ENCODE measurements around the gene LRRC9. TPM values are rescaled to one million over a fixed set of nuclear protein-coding genes. Genes with fewer than 3 reads are reported as not detected.
"Not testable (repeated sequence)": the region's sequence is repeated elsewhere in the genome, so short reads cannot be mapped to it uniquely, and the experiment has no call there.

The LRRC9 gene
- total RNA-seq, 4 donors from 2014 or later: not detected

DNA sequence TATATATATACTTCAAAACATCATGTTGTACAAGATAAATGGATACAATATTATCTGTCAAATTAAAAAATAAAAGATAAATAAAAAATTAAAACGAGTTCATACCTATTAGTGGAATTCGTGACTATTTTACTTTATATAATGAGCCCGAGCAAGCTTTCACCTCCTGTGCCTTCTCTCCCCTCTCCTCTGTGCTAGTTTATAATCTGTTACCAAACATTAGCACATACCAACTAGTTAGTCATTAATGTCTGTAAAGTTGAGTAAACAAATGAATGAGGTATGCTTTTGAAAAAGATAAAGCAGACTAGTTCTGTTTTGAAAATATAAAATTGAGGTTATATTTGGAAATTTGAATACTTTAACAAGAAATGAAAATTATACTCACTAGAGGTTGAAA is 84.0 kb downstream of the LRRC9 start:
- WGBS: 47% methylated on average over 3 of the region's 3 CpGs
- TF ChIP-seq, protein P1, sequence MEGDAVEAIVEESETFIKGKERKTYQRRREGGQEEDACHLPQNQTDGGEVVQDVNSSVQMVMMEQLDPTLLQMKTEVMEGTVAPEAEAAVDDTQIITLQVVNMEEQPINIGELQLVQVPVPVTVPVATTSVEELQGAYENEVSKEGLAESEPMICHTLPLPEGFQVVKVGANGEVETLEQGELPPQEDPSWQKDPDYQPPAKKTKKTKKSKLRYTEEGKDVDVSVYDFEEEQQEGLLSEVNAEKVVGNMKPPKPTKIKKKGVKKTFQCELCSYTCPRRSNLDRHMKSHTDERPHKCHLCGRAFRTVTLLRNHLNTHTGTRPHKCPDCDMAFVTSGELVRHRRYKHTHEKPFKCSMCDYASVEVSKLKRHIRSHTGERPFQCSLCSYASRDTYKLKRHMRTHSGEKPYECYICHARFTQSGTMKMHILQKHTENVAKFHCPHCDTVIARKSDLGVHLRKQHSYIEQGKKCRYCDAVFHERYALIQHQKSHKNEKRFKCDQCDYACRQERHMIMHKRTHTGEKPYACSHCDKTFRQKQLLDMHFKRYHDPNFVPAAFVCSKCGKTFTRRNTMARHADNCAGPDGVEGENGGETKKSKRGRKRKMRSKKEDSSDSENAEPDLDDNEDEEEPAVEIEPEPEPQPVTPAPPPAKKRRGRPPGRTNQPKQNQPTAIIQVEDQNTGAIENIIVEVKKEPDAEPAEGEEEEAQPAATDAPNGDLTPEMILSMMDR (IDR thresholded peaks at IDR 0.05): no peak
- TF ChIP-seq POLR2A (IDR thresholded peaks at IDR 0.05; ENCODE audit: low read depth) (no peak), POLR2AphosphoS5 (IDR thresholded peaks at IDR 0.05) (no peak), EP300 (IDR thresholded peaks at IDR 0.05) (no peak)
- H3K9me3 ChIP-seq: no peaks in the 10 kb centered on the region
- H3K27ac ChIP-seq (replicated peaks in 1 of 4): no peak overlapping the region
- no peak overlapping the region for H3K4me3 ChIP-seq
- H3K36me3 ChIP-seq: no peaks in the 10 kb centered on the region
- no peak for DNase-seq (ENCODE audit: extremely low spot score)
- intact Hi-C loops (cut with DNase I): no loop called here
- no peaks in the 10 kb centered on the region for H3K27me3 ChIP-seq
- peaks cover 0 to 7% (median 6%) of the 10 kb centered on the region in 4 donors for H3K4me1 ChIP-seq

DNA sequence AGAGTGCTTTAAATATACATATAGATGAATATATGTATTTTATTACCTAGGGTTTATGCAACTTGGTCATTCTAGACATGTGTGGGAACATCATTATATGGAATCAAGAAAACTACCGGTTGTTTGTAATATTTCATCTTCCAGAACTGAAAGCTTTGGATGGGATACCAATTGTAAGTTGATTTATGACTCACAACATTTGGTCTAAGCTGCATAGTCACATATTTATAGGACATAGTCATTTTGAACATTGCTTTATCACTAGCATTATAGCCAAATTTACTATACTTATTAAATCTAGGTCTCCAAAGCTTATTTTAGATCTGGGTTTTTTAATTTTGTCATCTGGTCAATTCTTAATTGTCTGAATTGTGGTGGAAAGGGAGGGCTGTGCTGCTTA is 88.1 kb downstream of the LRRC9 start:
- intact Hi-C loops (cut with DNase I): no loop called here
- H3K4me1 ChIP-seq: peaks cover 0 to 2% (median 2%) of the 10 kb centered on the region in 4 donors
- no peaks in the 10 kb centered on the region for H3K9me3 ChIP-seq
- DNase-seq (ENCODE audit: extremely low spot score): no peak
- WGBS: 46% methylated on average over 1 of the region's 1 CpG
- no peak for TF ChIP-seq POLR2AphosphoS5 (IDR thresholded peaks at IDR 0.05)
- H3K4me3 ChIP-seq: no peak overlapping the region
- H3K27me3 ChIP-seq: no peaks in the 10 kb centered on the region
- H3K36me3 ChIP-seq: no peaks in the 10 kb centered on the region
- H3K27ac ChIP-seq (replicated peaks in 1 of 4): no peak overlapping the region

DNA sequence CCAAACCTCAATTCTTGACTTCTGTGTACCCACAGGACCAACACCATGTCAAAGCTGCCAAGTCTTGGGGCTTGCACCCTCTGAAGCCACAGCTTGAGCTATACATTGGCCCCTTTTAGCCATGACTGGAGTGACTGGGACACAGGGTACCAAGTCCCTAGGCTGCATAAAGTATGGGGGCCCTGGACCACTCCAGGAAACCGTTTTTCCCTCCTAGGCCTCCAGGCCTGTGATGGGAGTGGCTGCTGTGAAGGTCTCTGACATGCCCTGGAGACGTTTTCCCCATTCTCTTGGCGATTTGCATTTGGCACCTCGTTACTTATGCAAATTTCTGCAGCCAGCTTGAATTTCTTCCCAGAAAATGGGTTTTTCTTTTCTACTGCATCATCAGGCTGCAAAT is 90.3 kb downstream of the LRRC9 start:
- WGBS: 63% methylated on average over 4 of the region's 4 CpGs
- H3K27ac ChIP-seq (replicated peaks in 1 of 4); H3K27me3 ChIP-seq; H3K4me3 ChIP-seq; H3K4me1 ChIP-seq; H3K9me3 ChIP-seq; intact Hi-C loops (cut with DNase I); DNase-seq (ENCODE audit: extremely low spot score); H3K36me3 ChIP-seq: not testable (repeated sequence)

DNA sequence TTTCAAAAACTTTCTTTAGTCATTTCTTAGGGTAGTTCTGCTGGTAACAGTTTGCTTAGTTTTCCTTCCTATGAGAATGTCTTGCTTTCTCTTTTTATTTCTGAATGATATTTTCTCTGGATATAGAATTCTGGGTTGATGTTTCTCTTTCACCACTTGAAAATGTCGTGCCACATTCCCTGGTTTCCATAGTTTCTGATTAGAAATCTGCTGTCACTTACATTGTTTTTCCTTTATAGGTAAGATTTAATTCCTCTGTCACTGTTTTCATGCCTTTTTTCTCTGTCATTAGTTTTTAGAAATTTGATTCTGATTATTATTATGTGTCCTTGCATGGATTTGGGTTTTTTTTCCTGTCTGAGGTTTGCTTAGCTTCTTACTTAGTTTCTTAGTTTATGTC is 94.5 kb downstream of the LRRC9 start:
- TF ChIP-seq EP300 (IDR thresholded peaks at IDR 0.05) (no peak), POLR2A (IDR thresholded peaks at IDR 0.05; ENCODE audit: low read depth) (no peak), POLR2AphosphoS5 (IDR thresholded peaks at IDR 0.05) (no peak)
- TF ChIP-seq, protein P1 (IDR thresholded peaks at IDR 0.05): no peak
- no peaks in the 10 kb centered on the region for H3K4me1 ChIP-seq
- no peaks in the 10 kb centered on the region for H3K27me3 ChIP-seq
- no peaks in the 10 kb centered on the region for H3K9me3 ChIP-seq
- DNase-seq (ENCODE audit: extremely low spot score): no peak
- intact Hi-C loops (cut with DNase I): no loop called here
- H3K36me3 ChIP-seq: no peaks in the 10 kb centered on the region
- no peak overlapping the region for H3K4me3 ChIP-seq
- H3K27ac ChIP-seq (replicated peaks in 1 of 4): no peak overlapping the region
- WGBS: 52% methylated on average over 1 of the region's 1 CpG

DNA sequence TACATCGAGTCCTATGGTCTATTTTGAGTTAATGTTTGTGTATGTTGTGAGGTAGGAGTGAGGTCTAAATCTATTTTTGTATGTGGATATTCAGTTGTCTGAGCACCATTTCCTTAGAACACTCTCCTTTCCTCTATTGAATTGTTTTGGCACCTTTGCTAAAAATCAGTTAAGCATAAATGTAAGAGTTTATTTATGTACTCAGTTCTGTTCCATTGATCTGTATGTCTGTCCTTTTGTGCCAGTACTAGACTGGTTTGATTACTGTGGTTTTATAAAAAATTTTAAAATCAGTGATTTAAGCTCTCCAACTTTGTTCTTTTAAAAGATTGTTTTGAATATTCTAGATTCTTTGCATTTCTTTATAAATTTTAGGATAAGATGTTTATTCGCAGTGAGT is 101.7 kb downstream of the LRRC9 start:
- intact Hi-C loops (cut with DNase I): no loop called here
- TF ChIP-seq EP300 (IDR thresholded peaks at IDR 0.05) (no peak), POLR2A (IDR thresholded peaks at IDR 0.05; ENCODE audit: low read depth) (no peak), POLR2AphosphoS5 (IDR thresholded peaks at IDR 0.05) (no peak)
- TF ChIP-seq, protein P1 (IDR thresholded peaks at IDR 0.05): no peak
- H3K36me3 ChIP-seq: no peaks in the 10 kb centered on the region
- H3K9me3 ChIP-seq: no peaks in the 10 kb centered on the region
- WGBS: 75% methylated on average over 2 of the region's 2 CpGs
- no peak overlapping the region for H3K4me3 ChIP-seq
- DNase-seq (ENCODE audit: extremely low spot score): no peak
- H3K4me1 ChIP-seq: no peaks in the 10 kb centered on the region
- no peaks in the 10 kb centered on the region for H3K27me3 ChIP-seq
- no peak overlapping the region for H3K27ac ChIP-seq (replicated peaks in 1 of 4)

DNA sequence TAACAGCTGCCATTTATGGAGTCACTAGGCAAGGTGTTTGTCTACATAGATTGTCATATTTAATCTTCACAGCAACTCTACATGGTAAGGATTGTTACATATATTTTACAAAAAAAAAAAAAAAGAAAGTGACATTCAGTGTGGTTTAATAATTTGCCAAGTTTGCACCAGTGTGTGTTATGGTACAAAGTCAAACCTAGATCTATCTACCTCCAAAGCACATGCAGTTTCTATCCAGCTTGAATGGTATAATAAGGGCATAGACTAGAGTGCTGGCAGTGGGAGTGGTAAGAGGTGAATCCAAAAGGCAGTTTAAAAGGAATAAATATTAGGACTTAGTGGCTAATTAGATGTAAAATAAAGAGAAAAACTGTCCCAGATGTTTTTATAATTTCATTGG is 105.6 kb downstream of the LRRC9 start:
- Histone ChIP-seq H3K27ac (replicated peaks in 1 of 4) (no peak overlapping the region), H3K27me3 (no peaks in the 10 kb centered on the region), H3K36me3 (no peaks in the 10 kb centered on the region), H3K4me3 (no peak overlapping the region), H3K9me3 (no peaks in the 10 kb centered on the region), H3K4me1 (no peaks in the 10 kb centered on the region)
- TF ChIP-seq POLR2A (IDR thresholded peaks at IDR 0.05; ENCODE audit: low read depth) (no peak), POLR2AphosphoS5 (IDR thresholded peaks at IDR 0.05) (no peak), EP300 (IDR thresholded peaks at IDR 0.05) (no peak)
- TF ChIP-seq, protein P1 (IDR thresholded peaks at IDR 0.05): no peak
- no peak for DNase-seq (ENCODE audit: extremely low spot score)
- intact Hi-C loops (cut with DNase I): no loop called here

All from esophagus muscularis mucosa (tissue), 4 donors.